ENCODE measurements around the gene PRICKLE4. TPM values are rescaled to one million over a fixed set of nuclear protein-coding genes. Genes with fewer than 3 reads are reported as not detected.

Gene PRICKLE4
- total RNA-seq, 1 donor from 2014 or later: 3.4 TPM

DNA sequence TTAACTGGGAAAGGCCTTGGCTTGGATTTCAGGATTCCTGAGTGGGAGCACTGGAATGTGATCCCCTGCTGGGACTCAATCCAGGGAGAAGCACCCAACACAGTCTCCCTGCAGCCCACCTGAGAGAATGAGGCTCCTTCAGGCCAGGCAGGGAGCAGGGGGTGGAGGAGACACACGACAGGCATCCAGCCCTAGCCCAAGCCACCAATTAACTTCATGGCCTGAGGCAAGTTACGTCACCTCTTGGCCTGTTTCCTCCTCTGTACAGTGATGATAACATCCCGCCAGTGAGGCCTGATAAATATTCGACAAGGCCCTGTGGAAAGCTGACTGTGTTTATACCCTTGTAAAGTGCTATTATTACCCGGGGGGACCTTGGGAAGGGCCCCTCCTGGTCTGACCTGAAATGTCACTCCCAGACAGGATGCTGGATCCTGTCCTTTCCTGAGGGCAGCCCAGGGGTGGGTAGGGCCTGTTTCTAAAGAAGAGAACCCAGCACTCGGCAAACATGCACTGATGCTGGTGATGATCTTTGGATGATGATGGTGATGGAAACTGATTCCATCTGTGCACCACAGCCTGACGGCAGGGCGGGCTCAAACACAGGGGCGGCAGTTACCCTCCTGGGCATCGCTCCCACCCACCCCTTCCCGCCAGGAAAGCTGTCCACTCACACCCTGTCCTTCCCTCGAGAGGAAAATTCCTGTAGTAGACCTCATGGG, 13.3 kb upstream of the PRICKLE4 start:
- H3K4me3 Mint-ChIP-seq (ENCODE audit: unreplicated experiment): no peak overlapping the region
- H3K4me3 ChIP-seq (ENCODE audit: insufficient read depth, low read depth, low read length): no peak overlapping the region
- H3K27ac Mint-ChIP-seq (ENCODE audit: unreplicated experiment): no peak overlapping the region
- no peak overlapping the region for H3K27ac ChIP-seq (ENCODE audit: low read depth, low read length)
- H3K4me1 Mint-ChIP-seq (ENCODE audit: low read depth, unreplicated experiment): peaks cover 11% of the 10 kb centered on the region
- H3K9me3 ChIP-seq (ENCODE audit: insufficient read depth, low read depth, low read length): no peaks in the 10 kb centered on the region
- no peak overlapping the region for H3K9ac ChIP-seq (ENCODE audit: low read length)
- H3K27me3 ChIP-seq (ENCODE audit: insufficient read depth, low read length): no peaks in the 10 kb centered on the region
- H3K4me2 ChIP-seq (ENCODE audit: low read length): no peak overlapping the region
- TF ChIP-seq, protein P1, sequence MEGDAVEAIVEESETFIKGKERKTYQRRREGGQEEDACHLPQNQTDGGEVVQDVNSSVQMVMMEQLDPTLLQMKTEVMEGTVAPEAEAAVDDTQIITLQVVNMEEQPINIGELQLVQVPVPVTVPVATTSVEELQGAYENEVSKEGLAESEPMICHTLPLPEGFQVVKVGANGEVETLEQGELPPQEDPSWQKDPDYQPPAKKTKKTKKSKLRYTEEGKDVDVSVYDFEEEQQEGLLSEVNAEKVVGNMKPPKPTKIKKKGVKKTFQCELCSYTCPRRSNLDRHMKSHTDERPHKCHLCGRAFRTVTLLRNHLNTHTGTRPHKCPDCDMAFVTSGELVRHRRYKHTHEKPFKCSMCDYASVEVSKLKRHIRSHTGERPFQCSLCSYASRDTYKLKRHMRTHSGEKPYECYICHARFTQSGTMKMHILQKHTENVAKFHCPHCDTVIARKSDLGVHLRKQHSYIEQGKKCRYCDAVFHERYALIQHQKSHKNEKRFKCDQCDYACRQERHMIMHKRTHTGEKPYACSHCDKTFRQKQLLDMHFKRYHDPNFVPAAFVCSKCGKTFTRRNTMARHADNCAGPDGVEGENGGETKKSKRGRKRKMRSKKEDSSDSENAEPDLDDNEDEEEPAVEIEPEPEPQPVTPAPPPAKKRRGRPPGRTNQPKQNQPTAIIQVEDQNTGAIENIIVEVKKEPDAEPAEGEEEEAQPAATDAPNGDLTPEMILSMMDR (IDR thresholded peaks at IDR 0.05; ENCODE audit: insufficient read depth, low read depth, low read length): no peak
- no peak for TF ChIP-seq EZH2 (IDR thresholded peaks at IDR 0.05; ENCODE audit: insufficient read depth, low read length)
- H3K36me3 Mint-ChIP-seq (ENCODE audit: low read depth, unreplicated experiment): peaks cover 14% of the 10 kb centered on the region
- H3K4me1 ChIP-seq (ENCODE audit: insufficient read depth, low read length): peaks cover 5% of the 10 kb centered on the region
- peak overlapping the region; percentile 47 for H2AFZ ChIP-seq (ENCODE audit: low read depth, low read length)
- H3K36me3 ChIP-seq (ENCODE audit: insufficient read depth, low read length): no peaks in the 10 kb centered on the region
- peaks cover 7% of the 10 kb centered on the region for H3K27me3 Mint-ChIP-seq (ENCODE audit: low read depth, unreplicated experiment)
- peaks cover 2% of the 10 kb centered on the region for H3K9me3 Mint-ChIP-seq (ENCODE audit: unreplicated experiment)
- no peak for FAIRE-seq
- no peaks in the 10 kb centered on the region for H4K20me1 ChIP-seq (ENCODE audit: insufficient read depth, low read length)
- DNase-seq (ENCODE audit: low read depth): peak; percentile 70
- H3K79me2 ChIP-seq (ENCODE audit: insufficient read depth, low read length): no peaks in the 10 kb centered on the region

DNA sequence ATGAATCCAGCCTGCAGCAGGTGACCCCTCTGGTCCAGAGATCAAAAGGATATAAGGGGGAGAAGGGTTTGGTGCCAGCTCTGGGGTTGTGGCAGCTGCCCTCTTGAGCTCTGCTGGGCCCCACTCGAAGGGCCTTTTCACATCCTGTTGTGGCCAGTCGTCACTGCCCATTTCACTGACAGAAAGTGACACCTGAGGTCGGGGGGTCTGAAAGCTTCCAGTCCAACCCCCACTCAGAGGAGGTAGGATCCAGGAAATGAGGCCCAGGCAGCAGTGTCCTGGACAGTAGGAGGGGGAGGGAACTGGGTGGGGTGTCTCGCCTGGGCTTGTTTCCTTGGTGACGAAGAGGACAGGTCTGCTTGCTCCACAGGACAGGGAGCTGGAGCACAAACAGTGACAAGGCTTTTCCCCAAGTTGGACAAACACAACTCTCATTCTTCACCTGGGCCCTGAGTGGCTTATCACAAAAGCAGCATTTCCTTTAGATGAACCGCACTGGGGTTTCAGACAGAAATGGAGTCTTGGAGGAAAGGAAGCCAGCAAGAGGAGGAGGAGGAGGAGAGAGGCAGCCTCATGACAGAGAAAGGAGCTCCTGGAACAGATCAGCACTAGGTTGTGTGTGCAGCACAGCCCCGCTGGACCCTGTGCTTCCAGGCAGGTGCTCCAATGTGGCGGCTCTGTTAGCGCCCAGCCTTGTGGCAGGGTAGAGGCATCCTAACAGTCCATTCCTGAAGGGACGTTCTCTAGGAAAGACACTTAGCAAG, 11.9 kb upstream of the PRICKLE4 start:
- H3K9ac ChIP-seq (ENCODE audit: low read length): no peak overlapping the region
- H3K79me2 ChIP-seq (ENCODE audit: insufficient read depth, low read length): no peaks in the 10 kb centered on the region
- peaks cover 15% of the 10 kb centered on the region for H3K36me3 Mint-ChIP-seq (ENCODE audit: low read depth, unreplicated experiment)
- no peaks in the 10 kb centered on the region for H4K20me1 ChIP-seq (ENCODE audit: insufficient read depth, low read length)
- H3K9me3 ChIP-seq (ENCODE audit: insufficient read depth, low read depth, low read length): no peaks in the 10 kb centered on the region
- H3K4me3 ChIP-seq (ENCODE audit: insufficient read depth, low read depth, low read length): no peak overlapping the region
- H3K4me1 Mint-ChIP-seq (ENCODE audit: low read depth, unreplicated experiment): peaks cover 11% of the 10 kb centered on the region
- H3K27ac Mint-ChIP-seq (ENCODE audit: unreplicated experiment): no peak overlapping the region
- no peak overlapping the region for H2AFZ ChIP-seq (ENCODE audit: low read depth, low read length)
- no peak for DNase-seq (ENCODE audit: low read depth)
- no peaks in the 10 kb centered on the region for H3K36me3 ChIP-seq (ENCODE audit: insufficient read depth, low read length)
- peaks cover 5% of the 10 kb centered on the region for H3K4me1 ChIP-seq (ENCODE audit: insufficient read depth, low read length)
- no peaks in the 10 kb centered on the region for H3K9me3 Mint-ChIP-seq (ENCODE audit: unreplicated experiment)
- H3K4me3 Mint-ChIP-seq (ENCODE audit: unreplicated experiment): no peak overlapping the region
- no peak overlapping the region for H3K4me2 ChIP-seq (ENCODE audit: low read length)
- no peak overlapping the region for H3K27ac ChIP-seq (ENCODE audit: low read depth, low read length)
- FAIRE-seq: no peak
- TF ChIP-seq, protein P1 (IDR thresholded peaks at IDR 0.05; ENCODE audit: insufficient read depth, low read depth, low read length): no peak
- no peak for TF ChIP-seq EZH2 (IDR thresholded peaks at IDR 0.05; ENCODE audit: insufficient read depth, low read length)
- no peaks in the 10 kb centered on the region for H3K27me3 ChIP-seq (ENCODE audit: insufficient read depth, low read length)
- H3K27me3 Mint-ChIP-seq (ENCODE audit: low read depth, unreplicated experiment): no peaks in the 10 kb centered on the region

Measured in astrocyte (in vitro differentiated cells and primary cell).